Naive B cell (primary cell): Measurements from ENCODE around the gene SPPL2C. TPM values are rescaled to one million over a fixed set of nuclear protein-coding genes. Genes with fewer than 3 reads are reported as not detected.

Experiments
- ATAC-seq, 2 donors: fragments of 150-1000 bp; cut with Tn5 transposase; 2 replicates each; pipeline ENCODE4 v1.10.0; 2021; ENCODE audit warnings: low read depth in 2 of 2, mild to moderate bottlenecking in 2 of 2, moderate library complexity in 2 of 2
- DNase-seq: peaks from one replicate; pipeline ENCODE4 v3.0.0; 2022
- H3K27ac Mint-ChIP-seq, 6 donors: one replicate each; pipeline ENCODE4 v1.8.0; 2020 to 2022; ENCODE audit warnings: mild to moderate bottlenecking in 6 of 6, mixed read lengths in 6 of 6, moderate library complexity in 5 of 6, inconsistent platforms in 2 of 6
- H3K27me3 Mint-ChIP-seq, 3 donors: one replicate each; pipeline ENCODE4 v1.8.0; 2021 to 2022; ENCODE audit warnings: mixed read lengths in 3 of 3, mild to moderate bottlenecking in 1 of 3
- H3K36me3 Mint-ChIP-seq, 2 donors: one replicate each; pipeline ENCODE4 v1.8.0; 2020 to 2022; ENCODE audit warnings: mixed read lengths in 2 of 2, inconsistent platforms in 1 of 2, mild to moderate bottlenecking in 1 of 2
- H3K4me1 Mint-ChIP-seq, 3 donors: one replicate each; pipeline ENCODE4 v1.8.0; 2020 to 2022; ENCODE audit warnings: mixed read lengths in 3 of 3, inconsistent platforms in 1 of 3, mild to moderate bottlenecking in 1 of 3, moderate library complexity in 1 of 3
- H3K4me3 Mint-ChIP-seq, 8 donors: one replicate each; pipeline ENCODE4 v1.8.0; 2020 to 2022; ENCODE audit warnings: mild to moderate bottlenecking in 8 of 8, mixed read lengths in 8 of 8, moderate library complexity in 8 of 8, inconsistent platforms in 2 of 8
- H3K9me3 Mint-ChIP-seq, 7 donors: one replicate each; pipeline ENCODE4 v1.8.0; 2020 to 2022; ENCODE audit warnings: mixed read lengths in 7 of 7, mild to moderate bottlenecking in 5 of 7, inconsistent platforms in 2 of 7, moderate library complexity in 1 of 7
- polyA plus RNA-seq, 6 donors: library from polyadenylated mRNA; unstranded; fragments of 300-500 nt; fragmentation: Illumina TruSeq; gene quantifications; one replicate each; pipeline ENCODE4 v1.2.3, GENCODE V29; 2021; ENCODE audit warnings: low read depth in 6 of 6

SPPL2C gene
- polyA plus RNA-seq, 6 donors from 2014 or later, result not detected

DNA sequence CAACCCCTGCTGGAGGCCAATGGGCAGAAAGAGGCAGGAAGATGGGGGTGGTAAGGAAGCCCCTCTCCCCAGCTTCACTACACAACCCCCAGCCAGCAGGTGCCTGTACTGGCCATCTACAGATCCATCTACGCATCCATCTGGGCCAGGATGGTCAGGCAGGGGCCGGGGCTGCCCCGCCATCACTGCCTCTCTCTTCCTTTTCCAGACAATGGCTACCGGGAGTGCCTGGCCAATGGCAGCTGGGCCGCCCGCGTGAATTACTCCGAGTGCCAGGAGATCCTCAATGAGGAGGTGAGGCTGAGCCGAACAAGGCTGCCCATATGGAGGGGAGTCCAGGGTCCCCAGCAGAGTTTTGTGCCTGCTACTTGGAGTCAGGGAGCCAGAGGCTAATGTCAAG lies 23.5 kb upstream of the SPPL2C start:
- H3K4me1 Mint-ChIP-seq, result no peaks in the 10 kb centered on the region
- no peak overlapping the region for H3K27ac Mint-ChIP-seq
- no peak for DNase-seq
- no peaks in the 10 kb centered on the region for H3K9me3 Mint-ChIP-seq
- no peak for ATAC-seq
- H3K4me3 Mint-ChIP-seq, result no peak overlapping the region
- H3K36me3 Mint-ChIP-seq, result no peaks in the 10 kb centered on the region
- H3K27me3 Mint-ChIP-seq, result peaks cover 0 to 22% (median 0%) of the 10 kb centered on the region in 3 donors

DNA sequence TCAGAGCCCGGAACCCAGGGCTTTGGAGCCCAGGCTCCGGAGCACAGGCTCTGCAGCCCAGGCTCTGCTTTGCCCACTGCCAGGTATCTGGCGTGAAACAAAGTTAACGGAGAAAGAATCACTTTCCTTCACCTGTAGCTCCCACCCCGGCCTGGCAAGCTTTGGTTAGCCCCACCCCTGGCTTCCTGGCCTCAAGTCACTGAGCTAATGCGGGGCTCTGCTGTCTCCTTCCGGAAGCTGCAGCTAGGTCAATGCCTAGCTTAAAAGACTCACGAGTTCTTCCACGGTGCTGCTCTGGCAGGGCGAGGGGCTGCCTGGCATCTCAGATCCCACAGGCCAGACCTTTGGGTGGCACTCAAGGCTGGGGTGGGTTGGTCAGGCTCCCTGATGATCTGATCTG lies 21.1 kb upstream of the SPPL2C start:
- Mint-ChIP-seq H3K4me1 (no peaks in the 10 kb centered on the region), H3K4me3 (no peak overlapping the region), H3K27me3 (peaks cover 0 to 33% (median 6%) of the 10 kb centered on the region in 3 donors), H3K9me3 (no peaks in the 10 kb centered on the region), H3K27ac (peak overlapping the region in 1 of 6 donors; percentile 58), H3K36me3 (no peaks in the 10 kb centered on the region)
- no peak for ATAC-seq
- DNase-seq, result no peak

DNA sequence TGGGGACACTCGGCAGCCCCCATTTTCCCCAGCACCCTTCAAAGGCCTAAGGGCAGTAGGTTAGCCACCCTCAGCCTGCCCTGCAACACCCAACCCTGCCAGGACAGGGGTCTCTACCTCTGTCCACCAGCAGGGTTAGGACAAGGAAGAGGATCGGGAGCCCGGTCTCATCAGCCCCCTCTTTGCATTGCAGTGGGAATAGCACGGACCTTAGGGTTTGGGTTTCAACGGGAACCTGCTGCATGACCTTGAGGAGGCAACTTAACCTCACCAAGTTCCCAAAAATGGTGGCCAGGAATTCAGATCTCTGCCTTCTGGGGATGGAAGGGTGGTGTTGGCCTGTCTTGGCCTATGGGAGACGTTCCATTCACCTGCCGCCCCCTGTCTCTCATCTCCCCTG lies 20.2 kb upstream of the SPPL2C start:
- H3K4me3 Mint-ChIP-seq, result no peak overlapping the region
- H3K36me3 Mint-ChIP-seq, result no peaks in the 10 kb centered on the region
- DNase-seq (no peak), ATAC-seq (no peak)
- H3K27ac Mint-ChIP-seq, result no peak overlapping the region
- no peaks in the 10 kb centered on the region for H3K9me3 Mint-ChIP-seq
- H3K27me3 Mint-ChIP-seq, result peaks cover 0 to 40% (median 14%) of the 10 kb centered on the region in 3 donors
- H3K4me1 Mint-ChIP-seq, result no peaks in the 10 kb centered on the region

DNA sequence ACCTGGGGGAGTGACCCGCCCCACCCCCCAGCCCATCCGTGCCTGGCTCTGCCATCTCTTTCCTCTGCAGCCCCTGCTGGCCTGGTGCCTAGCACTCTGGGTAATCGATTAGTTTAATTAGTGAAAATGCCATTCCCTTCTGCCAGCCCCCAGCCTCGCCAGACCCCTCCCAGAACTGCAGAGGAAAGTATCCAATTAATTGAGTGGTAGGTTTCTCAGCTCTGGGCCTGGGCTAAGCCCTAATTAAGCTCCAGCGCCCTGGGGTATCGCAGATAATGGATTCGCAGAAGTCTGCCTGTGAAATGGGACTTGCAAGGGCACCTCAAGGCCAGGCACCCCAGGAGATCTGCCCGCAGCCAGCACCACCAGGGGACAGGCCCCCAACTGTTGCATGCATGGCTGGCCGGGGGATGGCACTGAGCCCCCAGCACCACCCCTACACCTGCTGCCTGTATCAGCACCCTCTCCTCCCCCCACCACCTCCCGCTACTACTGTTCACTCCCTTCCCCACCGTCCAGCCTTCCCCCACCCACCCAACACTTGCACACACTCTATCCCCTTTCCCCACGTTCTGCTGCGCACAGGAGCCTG lies 19.7 kb upstream of the SPPL2C start:
- ATAC-seq (no peak), DNase-seq (no peak)
- no peak overlapping the region for H3K4me3 Mint-ChIP-seq
- H3K36me3 Mint-ChIP-seq, result no peaks in the 10 kb centered on the region
- no peaks in the 10 kb centered on the region for H3K4me1 Mint-ChIP-seq
- no peak overlapping the region for H3K27ac Mint-ChIP-seq
- H3K27me3 Mint-ChIP-seq, result peaks cover 0 to 37% (median 15%) of the 10 kb centered on the region in 3 donors
- no peaks in the 10 kb centered on the region for H3K9me3 Mint-ChIP-seq

DNA sequence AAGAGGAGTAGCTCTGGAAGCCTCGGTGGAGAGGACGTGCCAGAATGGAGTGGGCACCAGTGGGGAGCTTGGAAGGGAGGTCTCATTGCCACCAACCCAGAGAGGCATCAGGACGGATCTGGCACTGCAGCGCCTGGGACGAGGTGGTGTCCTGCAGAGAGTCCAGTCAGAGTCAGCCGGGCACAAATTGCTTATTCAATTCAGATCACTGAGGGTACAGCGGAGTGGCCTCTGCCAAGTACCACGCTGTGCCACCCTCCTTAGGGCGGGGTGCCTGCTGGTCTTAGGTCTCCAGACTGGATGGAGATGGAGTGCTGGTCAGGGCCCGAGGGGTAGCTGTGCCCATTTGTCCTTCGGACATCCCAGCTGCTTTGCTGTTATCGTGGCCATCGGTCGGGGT lies 18.9 kb upstream of the SPPL2C start:
- Mint-ChIP-seq H3K27ac (no peak overlapping the region), H3K4me3 (no peak overlapping the region), H3K27me3 (peaks cover 0 to 32% (median 15%) of the 10 kb centered on the region in 3 donors), H3K9me3 (no peaks in the 10 kb centered on the region), H3K4me1 (no peaks in the 10 kb centered on the region), H3K36me3 (no peaks in the 10 kb centered on the region)
- DNase-seq, result no peak
- no peak for ATAC-seq

DNA sequence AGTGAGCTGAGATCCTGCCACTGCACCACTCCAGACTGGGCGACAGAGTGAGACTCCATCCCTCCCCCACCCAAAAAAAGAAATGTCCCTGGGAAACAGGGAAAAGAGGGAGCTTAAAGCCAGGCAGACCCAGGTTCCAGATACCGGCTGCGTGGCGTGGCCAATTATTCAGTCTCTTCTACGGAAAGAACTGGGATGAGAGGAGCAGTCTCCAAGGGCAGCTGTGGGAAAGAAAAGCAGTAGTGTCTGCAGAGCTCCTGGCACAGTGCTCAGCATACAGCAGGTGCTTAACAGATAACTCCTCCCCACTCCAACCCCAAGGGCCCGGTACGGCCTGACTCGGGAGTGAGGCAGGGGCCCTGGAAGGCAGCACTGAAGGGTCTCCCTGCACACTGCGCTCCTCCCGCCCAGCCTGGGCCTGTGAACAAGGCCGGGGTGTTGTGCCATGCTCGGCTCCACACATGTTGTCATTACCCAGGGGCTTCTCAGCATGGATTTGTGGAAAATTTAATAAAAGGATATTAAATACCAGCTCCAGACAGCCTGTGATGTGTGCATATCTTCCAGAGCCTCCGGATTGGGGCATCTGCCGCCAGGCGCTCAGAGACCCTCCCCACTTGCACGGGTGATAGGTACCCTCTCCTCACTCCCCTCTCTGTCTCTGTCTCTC lies 17.6 kb upstream of the SPPL2C start:
- Mint-ChIP-seq H3K36me3 (no peaks in the 10 kb centered on the region), H3K27me3 (peaks cover 0 to 29% (median 15%) of the 10 kb centered on the region in 3 donors), H3K4me1 (no peaks in the 10 kb centered on the region), H3K9me3 (no peaks in the 10 kb centered on the region), H3K4me3 (no peak overlapping the region), H3K27ac (no peak overlapping the region)
- ATAC-seq (no peak), DNase-seq (no peak)

DNA sequence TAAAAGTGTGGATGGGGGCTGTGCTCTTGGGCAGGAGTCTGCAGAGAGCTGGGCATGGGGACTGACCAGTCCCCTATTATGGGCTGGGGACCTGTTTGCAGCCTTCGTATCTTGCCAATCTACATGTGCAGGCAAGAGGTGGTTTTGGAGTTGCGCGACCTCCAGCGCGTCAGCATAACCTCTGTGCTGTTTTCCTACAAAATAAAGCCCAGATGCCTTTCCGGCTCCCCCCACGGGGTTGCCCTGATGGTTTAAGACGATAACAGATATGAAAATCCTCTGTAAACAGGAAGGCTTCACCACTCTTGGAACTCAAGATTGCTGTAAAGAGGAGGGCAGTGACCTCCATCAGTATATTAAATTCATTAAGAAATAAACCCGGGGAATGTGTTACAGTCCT lies 16.5 kb upstream of the SPPL2C start:
- H3K27me3 Mint-ChIP-seq, result peaks cover 0 to 29% (median 15%) of the 10 kb centered on the region in 3 donors
- DNase-seq (no peak), ATAC-seq (no peak)
- H3K27ac Mint-ChIP-seq, result no peak overlapping the region
- no peaks in the 10 kb centered on the region for H3K9me3 Mint-ChIP-seq
- H3K4me3 Mint-ChIP-seq, result no peak overlapping the region
- no peaks in the 10 kb centered on the region for H3K4me1 Mint-ChIP-seq
- H3K36me3 Mint-ChIP-seq, result no peaks in the 10 kb centered on the region

DNA sequence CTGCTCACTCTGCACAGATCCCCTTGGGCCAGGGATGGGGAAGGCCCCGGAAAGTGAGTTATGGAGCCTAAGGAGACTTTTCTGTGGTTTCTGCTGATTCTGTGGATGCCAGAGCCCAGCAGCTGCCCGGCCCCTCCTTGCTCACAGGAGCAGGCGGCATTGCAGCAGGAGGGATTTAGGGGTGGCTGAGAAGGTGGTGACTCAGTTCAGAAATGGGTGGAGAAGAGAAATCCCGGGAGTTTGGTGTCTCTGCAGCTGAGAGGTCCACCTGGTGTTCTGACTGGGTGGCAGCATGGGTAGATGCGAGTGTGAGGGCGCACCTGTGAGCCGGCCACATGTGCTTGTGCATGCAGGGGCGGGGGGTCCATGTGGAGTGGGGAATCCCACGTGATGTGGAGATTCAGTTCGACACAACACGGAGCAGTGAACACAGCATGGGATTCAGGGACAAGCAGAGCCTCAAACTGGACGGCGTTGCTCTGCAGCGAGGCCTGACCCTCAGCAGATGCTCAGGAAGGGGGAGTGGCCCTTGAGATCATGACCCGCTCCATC lies 16.0 kb upstream of the SPPL2C start:
- no peak overlapping the region for H3K27ac Mint-ChIP-seq
- no peak overlapping the region for H3K4me3 Mint-ChIP-seq
- peaks cover 0 to 30% (median 16%) of the 10 kb centered on the region in 3 donors for H3K27me3 Mint-ChIP-seq
- DNase-seq (no peak), ATAC-seq (no peak)
- H3K9me3 Mint-ChIP-seq, result no peaks in the 10 kb centered on the region
- no peaks in the 10 kb centered on the region for H3K36me3 Mint-ChIP-seq
- H3K4me1 Mint-ChIP-seq, result no peaks in the 10 kb centered on the region

DNA sequence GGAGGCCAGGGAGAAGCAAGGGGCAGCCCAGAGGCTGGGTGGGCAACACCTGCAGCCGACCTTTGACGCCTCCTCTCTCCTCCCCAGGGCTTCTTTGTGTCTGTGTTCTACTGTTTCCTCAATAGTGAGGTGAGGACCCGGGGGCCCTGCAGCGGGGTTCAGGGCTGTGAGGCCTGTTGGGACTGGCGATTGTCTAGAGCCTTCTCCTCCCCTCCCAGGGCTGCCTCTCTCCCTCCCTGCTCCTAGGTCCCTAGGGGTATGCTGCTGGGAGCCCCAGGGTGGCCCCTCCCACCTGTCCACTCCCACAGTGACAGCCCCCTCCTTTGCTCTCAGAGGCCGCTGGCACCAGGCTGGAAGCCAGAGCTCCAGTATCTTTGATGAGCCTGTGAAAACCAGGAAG lies 10.8 kb upstream of the SPPL2C start:
- peaks cover 0 to 35% (median 31%) of the 10 kb centered on the region in 3 donors for H3K27me3 Mint-ChIP-seq
- no peak overlapping the region for H3K27ac Mint-ChIP-seq
- no peak for ATAC-seq
- no peaks in the 10 kb centered on the region for H3K4me1 Mint-ChIP-seq
- DNase-seq, result no peak
- H3K4me3 Mint-ChIP-seq, result no peak overlapping the region
- H3K36me3 Mint-ChIP-seq, result no peaks in the 10 kb centered on the region
- no peaks in the 10 kb centered on the region for H3K9me3 Mint-ChIP-seq

DNA sequence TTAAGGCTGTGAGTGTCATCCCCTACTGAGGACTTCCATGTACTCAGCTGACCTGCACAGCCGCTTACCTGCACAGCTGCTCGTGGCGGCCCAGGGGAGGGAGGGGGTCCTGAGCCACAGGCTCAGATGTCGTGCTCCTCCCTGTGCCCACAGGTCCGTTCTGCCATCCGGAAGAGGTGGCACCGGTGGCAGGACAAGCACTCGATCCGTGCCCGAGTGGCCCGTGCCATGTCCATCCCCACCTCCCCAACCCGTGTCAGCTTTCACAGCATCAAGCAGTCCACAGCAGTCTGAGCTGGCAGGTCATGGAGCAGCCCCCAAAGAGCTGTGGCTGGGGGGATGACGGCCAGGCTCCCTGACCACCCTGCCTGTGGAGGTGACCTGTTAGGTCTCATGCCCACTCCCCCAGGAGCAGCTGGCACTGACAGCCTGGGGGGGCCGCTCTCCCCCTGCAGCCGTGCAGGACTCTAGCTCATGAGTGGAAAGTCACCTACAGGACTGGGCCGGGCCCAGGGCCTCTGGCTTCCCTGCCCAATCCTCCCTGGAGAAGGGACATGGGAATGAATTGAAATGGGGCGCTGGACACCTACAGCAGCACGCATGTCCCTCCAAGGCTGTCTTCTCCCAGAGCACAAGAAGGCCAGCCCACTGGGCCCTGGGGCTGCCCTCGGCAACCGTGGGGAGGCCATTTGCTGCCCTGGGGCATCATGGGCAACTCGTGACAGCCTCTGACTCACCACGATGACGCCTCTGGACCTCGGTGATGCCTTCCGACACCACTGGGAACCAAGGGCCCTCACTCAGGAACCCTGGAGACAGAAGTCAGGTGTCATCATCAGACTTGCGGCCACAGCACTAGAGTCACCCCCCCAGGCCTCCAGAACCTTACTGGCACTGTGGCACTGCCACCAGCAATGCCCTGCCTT lies 9.9 kb upstream of the SPPL2C start:
- no peak overlapping the region for H3K4me3 Mint-ChIP-seq
- DNase-seq, result no peak
- H3K27me3 Mint-ChIP-seq, result peaks cover 0 to 28% (median 28%) of the 10 kb centered on the region in 3 donors
- peak overlapping the region in 1 of 6 donors; percentile 60 for H3K27ac Mint-ChIP-seq
- no peaks in the 10 kb centered on the region for H3K36me3 Mint-ChIP-seq
- ATAC-seq, result no peak
- H3K4me1 Mint-ChIP-seq, result no peaks in the 10 kb centered on the region
- H3K9me3 Mint-ChIP-seq, result no peaks in the 10 kb centered on the region

DNA sequence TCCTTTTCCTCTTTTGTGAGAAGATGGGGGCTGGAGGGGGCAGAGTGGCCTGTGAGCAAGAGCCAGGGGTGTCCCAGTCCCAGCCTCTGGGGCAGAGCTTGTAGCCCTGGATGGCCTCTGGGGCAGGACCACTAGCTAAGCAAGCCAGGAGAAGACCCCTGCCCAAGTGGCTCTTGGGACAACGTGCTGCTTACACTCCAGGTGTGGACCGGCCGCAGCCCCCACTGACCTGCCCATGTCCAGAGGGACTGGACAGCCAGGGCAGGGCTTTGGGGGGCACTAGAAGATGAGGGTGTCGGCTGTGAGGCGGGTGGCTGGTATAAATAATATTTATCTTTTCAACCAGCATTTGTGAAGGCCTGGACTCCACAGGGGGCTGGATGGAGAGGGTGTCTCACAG lies 9.2 kb upstream of the SPPL2C start:
- peaks cover 0 to 29% (median 28%) of the 10 kb centered on the region in 3 donors for H3K27me3 Mint-ChIP-seq
- ATAC-seq (no peak), DNase-seq (no peak)
- H3K36me3 Mint-ChIP-seq, result no peaks in the 10 kb centered on the region
- no peaks in the 10 kb centered on the region for H3K9me3 Mint-ChIP-seq
- H3K4me3 Mint-ChIP-seq, result no peak overlapping the region
- H3K4me1 Mint-ChIP-seq, result no peaks in the 10 kb centered on the region
- H3K27ac Mint-ChIP-seq, result no peak overlapping the region

DNA sequence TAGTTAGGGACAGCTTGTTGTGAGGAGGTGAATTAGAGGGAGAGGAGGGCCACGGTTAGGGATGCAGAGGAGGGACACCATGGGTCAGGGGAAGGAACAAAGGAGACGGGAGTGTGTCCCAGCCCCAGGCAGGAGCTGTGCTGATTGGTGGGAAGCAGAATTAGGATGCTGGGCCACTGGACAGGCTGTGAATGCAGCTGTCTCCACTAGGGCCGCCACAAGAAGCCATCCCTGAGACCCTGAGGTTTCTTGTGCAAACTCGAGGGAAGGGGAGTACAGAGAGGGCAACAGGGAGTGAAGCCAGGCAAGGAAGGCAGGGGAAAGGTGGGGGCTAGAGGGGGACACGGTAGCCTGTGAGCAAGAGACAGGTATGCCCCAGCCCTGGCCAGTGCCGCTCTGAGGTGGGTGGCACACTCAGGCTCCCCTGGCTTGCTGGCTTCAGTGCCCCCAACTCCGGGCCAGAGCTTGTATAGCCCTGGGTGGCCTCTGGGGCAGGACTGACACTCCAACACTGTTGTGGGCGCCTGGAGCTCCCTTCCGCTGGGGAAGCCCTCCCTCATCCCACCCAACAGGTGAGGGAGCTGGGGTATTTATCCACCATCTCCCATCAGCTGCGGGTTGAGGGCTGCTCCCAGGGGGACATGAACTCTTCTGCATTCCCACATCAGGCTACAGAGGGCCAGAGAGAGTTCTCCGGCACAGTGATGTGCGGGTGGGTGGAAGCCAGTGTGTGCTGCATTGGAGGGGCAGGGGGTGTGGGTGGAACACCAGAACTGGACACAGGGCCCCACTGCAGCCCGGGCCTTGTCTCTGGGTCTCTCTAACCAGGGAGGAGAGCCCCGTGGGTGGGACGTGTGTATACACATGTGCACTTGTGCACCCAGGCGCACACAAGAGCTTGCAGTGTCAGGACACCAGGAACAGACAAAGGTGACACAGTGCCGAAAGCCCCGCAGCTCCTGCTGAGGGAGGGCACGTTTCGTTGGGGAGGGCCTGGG lies 8.3 kb upstream of the SPPL2C start:
- no peaks in the 10 kb centered on the region for H3K36me3 Mint-ChIP-seq
- H3K27ac Mint-ChIP-seq, result no peak overlapping the region
- H3K4me3 Mint-ChIP-seq, result no peak overlapping the region
- ATAC-seq (no peak), DNase-seq (no peak)
- peaks cover 0 to 31% (median 28%) of the 10 kb centered on the region in 3 donors for H3K27me3 Mint-ChIP-seq
- H3K9me3 Mint-ChIP-seq, result no peaks in the 10 kb centered on the region
- no peaks in the 10 kb centered on the region for H3K4me1 Mint-ChIP-seq

DNA sequence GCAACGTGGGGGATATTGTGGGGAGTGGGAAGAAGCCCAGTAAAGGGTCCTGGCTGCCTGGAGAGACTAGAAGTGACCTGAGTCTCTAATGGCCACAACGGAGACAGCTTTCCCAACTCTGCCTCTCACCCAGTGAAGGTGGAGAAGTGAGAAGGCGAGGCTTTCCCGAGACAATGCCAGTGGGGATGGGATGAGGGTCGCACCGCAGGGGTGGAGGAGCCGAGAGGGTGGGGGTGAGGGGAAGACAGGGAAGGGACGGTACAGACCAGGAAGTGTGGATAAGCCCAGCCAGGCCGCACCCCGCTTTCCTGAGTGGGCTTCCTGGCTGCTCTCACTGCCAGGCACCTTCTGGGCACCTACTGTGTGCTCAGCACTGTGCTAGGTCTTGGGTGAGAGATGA lies 7.5 kb upstream of the SPPL2C start:
- no peak for ATAC-seq
- Mint-ChIP-seq H3K4me1 (no peaks in the 10 kb centered on the region), H3K27me3 (peaks cover 0 to 34% (median 28%) of the 10 kb centered on the region in 3 donors), H3K4me3 (no peak overlapping the region), H3K36me3 (no peaks in the 10 kb centered on the region), H3K9me3 (no peaks in the 10 kb centered on the region), H3K27ac (peak overlapping the region in 1 of 6 donors; percentile 20)
- DNase-seq, result no peak
